Osteoblast (primary cell): ENCODE data around the gene TTC31. TPM values are rescaled to one million over a fixed set of nuclear protein-coding genes. Genes with fewer than 3 reads are reported as not detected.
A peak's percentile ranks its signal among the peaks of the same experiment; 100 is the strongest.

Experiments
- DNase-seq: peaks from one replicate; pipeline ENCODE4 v3.0.0; 2011; ENCODE audit warnings: low spot score, mixed read lengths; ENCODE audit not compliant: insufficient read length; ENCODE audit errors: missing footprints
- H2AFZ ChIP-seq: 2 replicates; pipeline ENCODE4 v1.6.0; 2011; ENCODE audit warnings: mild to moderate bottlenecking, low read length
- H3K27ac ChIP-seq: 2 replicates; pipeline ENCODE4 v1.5.1; 2011; ENCODE audit warnings: mild to moderate bottlenecking, low read depth, low read length, moderate library complexity
- H3K27me3 ChIP-seq: 2 replicates; pipeline ENCODE4 v1.6.0; 2012; ENCODE audit warnings: mild to moderate bottlenecking, control low read depth, inconsistent platforms, low read length, moderate library complexity; ENCODE audit not compliant: insufficient read depth
- H3K36me3 ChIP-seq: 2 replicates; pipeline ENCODE4 v1.5.1; 2011; ENCODE audit warnings: mild to moderate bottlenecking, low read length, control low read depth, moderate library complexity; ENCODE audit not compliant: insufficient read depth
- H3K4me1 ChIP-seq: 2 replicates; pipeline ENCODE4 v1.5.1; 2011; ENCODE audit warnings: mild to moderate bottlenecking, low read length, control low read depth, moderate library complexity; ENCODE audit not compliant: insufficient read depth
- H3K4me2 ChIP-seq: 2 replicates; pipeline ENCODE4 v1.6.0; 2011; ENCODE audit warnings: mild to moderate bottlenecking, low read length; ENCODE audit not compliant: insufficient read depth
- H3K4me3 ChIP-seq: fragments of 200-600 bp; sonication (generic); 3 replicates; pipeline ENCODE4 v1.5.1; 2012; ENCODE audit warnings: mild to moderate bottlenecking, low read length, inconsistent platforms; ENCODE audit not compliant: insufficient read depth
- H3K79me2 ChIP-seq: 2 replicates; pipeline ENCODE4 v1.6.0; 2012; ENCODE audit warnings: mild to moderate bottlenecking, low read length, control low read depth, inconsistent platforms; ENCODE audit not compliant: insufficient read depth
- H3K9me3 ChIP-seq: 2 replicates; pipeline ENCODE4 v1.5.1; 2011; ENCODE audit warnings: low read depth, low read length, control low read depth
- H4K20me1 ChIP-seq: 2 replicates; pipeline ENCODE4 v1.6.0; 2012; ENCODE audit warnings: mild to moderate bottlenecking, low read length, control low read depth; ENCODE audit not compliant: insufficient read depth
- total RNA-seq: library from RNA; depleted of rRNA; stranded (reverse); fragments of >200 nt; gene quantifications from 2 replicates; pipeline ENCODE4 v1.2.3, GENCODE V29; 2012
- TF ChIP-seq, protein P1 (sequence below): IDR thresholded peaks from 2 replicates; pipeline ENCODE4 v1.5.1; 2011; ENCODE audit warnings: mild to moderate bottlenecking, low read depth, low read length, moderate library complexity; ENCODE audit errors: extremely low read depth

TTC31 gene
- total RNA-seq, 1 donor, result 17.0 TPM

DNA sequence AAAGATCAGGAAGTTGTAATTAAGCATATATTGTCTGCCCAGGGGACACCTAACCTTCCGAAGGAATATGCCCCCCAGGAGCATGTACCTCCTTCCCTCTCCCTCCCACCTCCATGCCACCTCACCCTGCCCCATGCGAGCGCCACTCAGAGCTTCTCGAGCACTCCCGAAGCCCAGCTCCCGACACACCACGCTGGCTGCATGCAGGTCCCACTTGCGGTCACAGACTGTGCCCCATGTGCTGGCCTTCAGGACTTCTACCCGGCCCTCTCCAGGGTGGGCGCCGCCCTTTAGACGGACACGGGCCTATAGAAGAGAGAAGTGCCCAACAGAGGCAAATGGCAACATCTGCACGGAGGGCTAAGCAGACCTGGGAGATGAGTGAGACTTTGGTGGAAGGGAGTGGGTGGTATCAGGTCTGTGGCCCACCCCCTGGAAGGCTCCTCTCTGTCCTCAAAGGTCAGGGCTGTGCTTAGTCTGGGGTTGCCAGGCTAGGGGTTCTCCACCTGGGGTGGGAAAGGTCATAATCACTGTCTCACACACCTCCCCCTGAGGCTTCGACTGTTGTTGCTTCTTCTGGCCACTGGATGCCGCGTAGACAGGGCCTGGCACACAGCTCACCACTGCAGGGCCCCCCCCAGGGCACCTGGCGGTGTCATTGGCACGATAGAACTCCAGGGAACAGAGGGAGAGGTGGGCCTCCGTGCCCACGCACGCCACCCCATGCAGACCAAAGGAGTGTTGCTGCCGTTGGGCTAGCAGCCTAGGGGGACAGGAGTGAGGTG is 53.5 kb downstream of the TTC31 start:
- Histone ChIP-seq H3K27me3 (no peaks in the 10 kb centered on the region), H4K20me1 (no peaks in the 10 kb centered on the region)

DNA sequence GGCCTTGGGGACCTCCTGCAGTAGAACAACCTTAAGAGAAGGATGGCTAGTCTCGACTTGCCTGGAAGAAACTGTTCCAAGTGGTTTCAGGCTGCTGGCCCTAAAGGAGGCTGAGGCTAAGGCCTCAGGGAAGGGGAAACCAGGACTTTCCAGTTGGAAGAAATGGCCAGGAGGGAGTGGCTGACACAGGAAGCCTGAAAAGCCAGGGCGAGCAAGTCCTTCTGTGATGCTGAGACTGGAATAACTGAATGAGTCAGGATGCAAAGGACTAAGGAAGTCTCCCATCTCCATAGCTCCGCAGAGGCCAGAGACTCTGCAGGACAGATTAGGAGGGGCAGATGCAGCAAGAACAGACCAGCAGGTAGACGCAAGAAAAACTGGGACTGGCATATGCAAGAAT is 54.3 kb downstream of the TTC31 start:
- TF ChIP-seq, protein P1, sequence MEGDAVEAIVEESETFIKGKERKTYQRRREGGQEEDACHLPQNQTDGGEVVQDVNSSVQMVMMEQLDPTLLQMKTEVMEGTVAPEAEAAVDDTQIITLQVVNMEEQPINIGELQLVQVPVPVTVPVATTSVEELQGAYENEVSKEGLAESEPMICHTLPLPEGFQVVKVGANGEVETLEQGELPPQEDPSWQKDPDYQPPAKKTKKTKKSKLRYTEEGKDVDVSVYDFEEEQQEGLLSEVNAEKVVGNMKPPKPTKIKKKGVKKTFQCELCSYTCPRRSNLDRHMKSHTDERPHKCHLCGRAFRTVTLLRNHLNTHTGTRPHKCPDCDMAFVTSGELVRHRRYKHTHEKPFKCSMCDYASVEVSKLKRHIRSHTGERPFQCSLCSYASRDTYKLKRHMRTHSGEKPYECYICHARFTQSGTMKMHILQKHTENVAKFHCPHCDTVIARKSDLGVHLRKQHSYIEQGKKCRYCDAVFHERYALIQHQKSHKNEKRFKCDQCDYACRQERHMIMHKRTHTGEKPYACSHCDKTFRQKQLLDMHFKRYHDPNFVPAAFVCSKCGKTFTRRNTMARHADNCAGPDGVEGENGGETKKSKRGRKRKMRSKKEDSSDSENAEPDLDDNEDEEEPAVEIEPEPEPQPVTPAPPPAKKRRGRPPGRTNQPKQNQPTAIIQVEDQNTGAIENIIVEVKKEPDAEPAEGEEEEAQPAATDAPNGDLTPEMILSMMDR, result no peak
- peak overlapping the region; percentile 10 for H3K27ac ChIP-seq
- no peak overlapping the region for H3K4me2 ChIP-seq
- H3K4me3 ChIP-seq, result no peak overlapping the region
- H3K9me3 ChIP-seq, result no peaks in the 10 kb centered on the region
- no peak overlapping the region for H2AFZ ChIP-seq
- no peaks in the 10 kb centered on the region for H3K4me1 ChIP-seq
- H3K79me2 ChIP-seq, result peaks cover 10% of the 10 kb centered on the region
- H4K20me1 ChIP-seq, result no peaks in the 10 kb centered on the region
- DNase-seq, result peak; percentile 80
- no peaks in the 10 kb centered on the region for H3K27me3 ChIP-seq
- peaks cover 75% of the 10 kb centered on the region for H3K36me3 ChIP-seq

More for the DNA sequence above, 53.5 kb downstream of the TTC31 start:
- no peak overlapping the region for H2AFZ ChIP-seq
- H3K4me1 ChIP-seq, result peaks cover 6% of the 10 kb centered on the region
- TF ChIP-seq, protein P1, result no peak
- H3K36me3 ChIP-seq, result peaks cover 72% of the 10 kb centered on the region
- DNase-seq, result peak; percentile 39
- peaks cover 17% of the 10 kb centered on the region for H3K79me2 ChIP-seq
- H3K9me3 ChIP-seq, result no peaks in the 10 kb centered on the region
- no peak overlapping the region for H3K4me2 ChIP-seq
- H3K27ac ChIP-seq, result peak overlapping the region; percentile 10
- H3K4me3 ChIP-seq, result no peak overlapping the region

DNA sequence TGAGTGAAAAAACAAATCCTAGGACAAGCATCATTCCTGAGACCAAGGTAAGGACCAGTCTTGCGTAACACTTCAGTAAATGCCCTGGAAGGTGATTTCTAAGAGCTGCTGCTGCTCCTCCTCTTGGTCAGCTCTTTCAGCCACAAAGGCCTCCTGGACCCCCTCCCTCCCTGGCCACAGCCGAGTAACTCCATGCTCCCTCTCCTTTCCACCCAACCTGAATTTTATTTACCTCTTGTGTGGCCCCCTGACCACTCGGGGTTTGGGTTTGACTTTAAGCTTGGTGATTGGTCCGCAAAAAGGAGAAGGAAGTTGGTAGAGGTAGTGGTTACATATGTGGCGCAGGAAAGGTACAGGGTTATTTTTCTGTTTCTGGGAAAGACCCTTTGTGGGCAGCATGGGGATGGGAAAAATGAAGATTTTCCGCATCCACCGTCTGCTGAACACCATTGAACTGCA is 56.0 kb downstream of the TTC31 start:
- TF ChIP-seq, protein P1, result no peak
- Histone ChIP-seq H3K4me2 (no peak overlapping the region), H4K20me1 (no peaks in the 10 kb centered on the region)

DNA sequence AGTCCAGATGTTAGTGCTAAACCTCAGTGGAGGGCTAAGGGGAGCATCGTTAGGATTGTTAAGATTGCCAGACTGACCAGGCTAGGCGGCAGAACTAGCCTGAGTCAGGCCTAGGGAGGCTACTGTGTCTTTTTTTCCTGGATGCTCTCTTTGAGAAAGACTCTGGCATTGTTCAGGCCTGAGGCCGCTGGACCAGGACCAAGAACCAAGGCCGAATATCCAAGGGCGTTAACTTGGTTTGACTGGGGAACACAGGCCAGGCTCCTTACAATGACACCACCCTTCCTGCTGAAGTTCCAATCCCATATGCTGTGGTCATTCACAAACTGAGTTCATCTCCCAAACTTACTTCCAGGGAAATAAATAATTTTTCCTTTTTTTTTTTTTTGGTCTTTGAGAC is 57.4 kb downstream of the TTC31 start:
- Histone ChIP-seq H3K27ac (no peak overlapping the region), H3K9me3 (no peaks in the 10 kb centered on the region), H3K4me2 (no peak overlapping the region), H4K20me1 (no peaks in the 10 kb centered on the region), H3K79me2 (peaks cover 23% of the 10 kb centered on the region), H2AFZ (no peak overlapping the region), H3K4me3 (no peak overlapping the region), H3K4me1 (peaks cover 5% of the 10 kb centered on the region), H3K36me3 (peaks cover 62% of the 10 kb centered on the region), H3K27me3 (no peaks in the 10 kb centered on the region)
- TF ChIP-seq, protein P1, result no peak
- DNase-seq, result peak; percentile 65

More for the DNA sequence above, 56.0 kb downstream of the TTC31 start:
- Histone ChIP-seq H3K79me2 (peaks cover 15% of the 10 kb centered on the region), H3K4me1 (peaks cover 5% of the 10 kb centered on the region), H3K36me3 (peaks cover 65% of the 10 kb centered on the region), H3K9me3 (no peaks in the 10 kb centered on the region), H2AFZ (no peak overlapping the region), H3K27ac (no peak overlapping the region), H3K4me3 (no peak overlapping the region), H3K27me3 (no peaks in the 10 kb centered on the region)
- peak; percentile 55 for DNase-seq
